Skin of body (tissue), 2 donors: Measurements from ENCODE around the gene RAI1. TPM values are rescaled to one million over a fixed set of nuclear protein-coding genes. Genes with fewer than 3 reads are reported as not detected.
A peak's percentile ranks its signal among the peaks of the same experiment; 100 is the strongest.

ENCODE experiments used
- DNase-seq: peaks from one replicate; lab custom pipeline; 2025; lab: John Stamatoyannopoulos, UW
- total RNA-seq: library from RNA; depleted of rRNA; stranded (reverse); fragments of >200 nt; gene quantifications from one replicate; pipeline ENCODE4 v1.2.3, GENCODE V29; 2014

The RAI1 gene
- total RNA-seq, 1 donor from 2014 or later, result 11.4 TPM

DNA sequence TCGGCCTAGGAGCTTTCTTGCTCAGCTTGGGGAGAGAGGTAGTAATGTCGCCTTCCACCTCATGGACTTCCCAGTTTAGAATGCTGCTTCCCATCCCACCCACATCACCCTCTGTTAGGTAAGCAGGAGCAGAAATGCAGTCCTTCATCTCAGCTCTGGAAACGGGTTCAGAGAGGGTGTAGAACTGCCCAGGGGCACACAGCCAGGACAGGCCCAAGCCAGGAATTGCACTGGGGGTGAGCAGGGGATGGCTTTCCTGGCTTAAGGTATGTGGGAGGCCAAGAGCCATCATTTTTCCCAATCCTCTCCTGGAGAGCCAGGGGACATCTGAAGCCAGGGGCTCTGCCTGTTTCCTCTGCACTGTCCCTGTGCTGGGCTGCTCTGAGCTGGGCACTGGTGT lies 33.6 kb downstream of the RAI1 start:
- no peak for DNase-seq

DNA sequence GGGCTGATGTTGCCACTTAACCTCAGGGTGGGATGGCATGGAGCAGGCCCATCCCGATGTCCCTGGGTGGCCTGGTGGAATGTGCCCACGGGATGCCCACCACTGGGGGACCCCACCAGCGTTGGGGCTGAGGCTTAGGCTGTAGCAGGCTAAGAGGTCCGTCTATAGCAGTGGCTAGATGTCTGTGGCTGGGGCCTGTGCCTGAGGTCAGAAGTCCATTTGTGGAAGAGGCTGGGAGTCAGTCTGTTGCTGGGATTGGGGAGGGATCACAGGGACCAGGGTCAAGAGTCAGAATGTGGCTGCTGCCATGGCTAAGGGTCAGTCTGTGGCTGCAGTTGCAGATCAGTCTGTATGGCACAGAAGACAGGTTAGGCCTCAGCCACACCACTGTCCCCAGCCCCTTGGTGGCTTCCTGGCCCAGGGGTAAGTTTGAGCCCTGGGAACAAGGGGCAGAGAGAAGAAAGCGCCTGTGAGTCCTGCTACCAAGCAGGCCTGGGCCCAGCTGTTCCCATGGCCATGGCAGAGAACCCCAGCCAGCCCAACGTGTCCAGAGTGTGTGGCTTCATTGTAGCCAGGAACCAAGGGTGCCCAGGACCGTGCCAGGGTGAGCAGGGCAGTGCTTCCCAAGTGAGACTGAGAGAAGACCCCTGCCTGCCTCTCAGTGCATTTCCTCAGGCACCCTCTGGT lies 35.7 kb downstream of the RAI1 start:
- DNase-seq, result no peak

DNA sequence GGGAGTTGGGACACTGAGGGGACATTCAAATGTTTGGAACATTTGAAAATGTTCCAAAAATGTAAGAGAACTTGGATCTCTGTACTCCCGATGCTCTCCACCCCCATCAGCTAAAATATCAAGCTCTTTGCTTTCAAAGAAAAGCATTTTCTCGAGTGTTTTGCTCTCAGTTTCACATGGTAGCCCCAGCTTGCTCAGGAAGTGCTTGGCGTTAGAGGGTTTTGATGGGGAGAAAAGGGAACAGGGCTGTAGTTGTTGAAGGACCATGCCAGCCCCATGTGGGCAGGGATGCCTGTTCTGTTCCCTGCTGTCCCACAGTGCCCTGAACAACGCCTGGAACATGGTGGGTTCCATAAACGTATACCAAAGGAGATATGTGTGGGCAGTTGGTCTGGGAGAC lies 37.0 kb downstream of the RAI1 start:
- DNase-seq, result no peak

DNA sequence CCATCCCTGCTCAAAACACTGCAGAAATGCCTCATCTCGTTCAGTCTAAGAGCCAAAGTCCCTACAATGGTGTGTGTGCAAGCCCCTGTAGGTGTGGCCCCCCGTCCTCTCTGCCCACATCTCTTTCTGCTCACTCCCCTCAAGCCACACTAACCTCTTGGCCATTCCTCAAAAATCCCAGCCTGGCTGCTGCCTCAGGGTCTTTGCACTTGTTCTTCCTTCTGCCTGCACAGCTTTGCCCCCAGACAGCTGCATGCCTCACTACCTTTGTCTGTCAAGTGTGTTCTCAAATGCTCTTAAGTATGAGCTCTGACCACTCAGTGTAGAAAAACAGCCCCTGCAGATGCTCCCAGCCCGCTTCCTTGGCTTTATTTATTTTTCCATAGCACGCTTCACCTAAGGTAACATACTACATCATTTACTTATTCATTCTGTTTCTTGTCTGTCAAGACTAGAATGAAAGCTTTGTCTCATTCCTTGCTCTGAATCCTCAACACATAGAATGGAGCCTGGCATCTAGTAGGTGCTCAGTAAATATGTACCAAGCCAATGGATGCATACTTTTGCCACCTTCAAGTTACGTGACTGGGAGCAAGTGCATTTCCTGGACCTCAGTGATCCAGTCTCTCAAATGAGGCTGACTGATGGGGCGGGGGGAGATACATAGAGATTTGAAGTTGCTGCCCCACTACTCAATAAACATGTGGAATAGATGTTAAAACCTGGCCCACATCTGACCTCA lies 38.1 kb downstream of the RAI1 start:
- DNase-seq, result no peak

DNA sequence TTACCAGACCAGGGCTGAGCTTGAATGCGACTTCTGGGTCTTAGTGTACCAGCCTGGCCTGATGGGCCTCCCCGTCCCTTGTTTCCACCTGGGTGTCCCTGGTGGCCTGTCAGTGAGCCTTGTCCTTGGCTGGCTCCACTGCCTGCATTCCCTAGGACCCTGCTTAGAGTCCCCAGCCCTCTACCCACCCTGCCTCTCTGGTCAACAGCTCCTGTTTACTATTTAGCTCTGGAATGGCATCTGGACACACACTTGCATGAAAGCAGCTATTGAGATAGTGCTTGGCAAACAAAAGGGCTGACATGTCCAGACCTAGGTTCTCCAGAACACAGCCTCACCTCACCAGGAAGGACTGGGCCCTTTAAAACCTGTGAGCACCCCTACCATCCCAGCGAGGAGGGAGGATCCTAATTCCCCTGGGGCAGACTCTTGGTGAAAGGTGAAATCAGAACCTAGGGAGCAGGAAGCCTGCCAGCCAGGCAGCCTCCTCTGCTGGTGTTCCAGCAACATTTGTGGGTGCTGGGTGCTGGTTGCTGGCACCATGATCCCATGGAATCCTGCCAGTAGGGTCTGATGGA lies 38.8 kb downstream of the RAI1 start:
- no peak for DNase-seq

DNA sequence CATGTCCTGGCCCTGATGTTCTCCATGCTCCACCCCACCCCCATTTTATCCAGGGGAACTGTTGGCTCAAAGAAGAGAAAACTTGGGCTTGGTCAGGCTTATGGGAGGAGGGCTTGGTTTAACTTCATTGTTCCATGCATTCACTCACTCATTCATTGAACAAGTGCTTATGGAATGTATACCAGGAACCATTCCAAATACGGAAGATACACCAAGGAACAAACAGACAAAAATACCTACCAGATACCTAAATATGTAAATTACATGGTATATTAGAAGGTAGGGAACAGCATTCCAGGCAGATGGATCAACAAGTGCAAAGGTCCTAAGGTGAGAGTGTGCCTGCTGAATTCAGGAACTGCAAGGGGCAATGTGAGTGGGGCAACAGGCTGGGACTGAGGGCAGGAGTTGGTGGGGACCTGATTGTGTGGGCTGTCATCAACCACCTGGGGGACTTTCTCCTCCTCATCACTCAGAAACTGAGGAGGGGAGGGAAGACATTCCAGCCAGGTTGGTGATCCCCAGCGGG lies 39.9 kb downstream of the RAI1 start:
- no peak for DNase-seq

DNA sequence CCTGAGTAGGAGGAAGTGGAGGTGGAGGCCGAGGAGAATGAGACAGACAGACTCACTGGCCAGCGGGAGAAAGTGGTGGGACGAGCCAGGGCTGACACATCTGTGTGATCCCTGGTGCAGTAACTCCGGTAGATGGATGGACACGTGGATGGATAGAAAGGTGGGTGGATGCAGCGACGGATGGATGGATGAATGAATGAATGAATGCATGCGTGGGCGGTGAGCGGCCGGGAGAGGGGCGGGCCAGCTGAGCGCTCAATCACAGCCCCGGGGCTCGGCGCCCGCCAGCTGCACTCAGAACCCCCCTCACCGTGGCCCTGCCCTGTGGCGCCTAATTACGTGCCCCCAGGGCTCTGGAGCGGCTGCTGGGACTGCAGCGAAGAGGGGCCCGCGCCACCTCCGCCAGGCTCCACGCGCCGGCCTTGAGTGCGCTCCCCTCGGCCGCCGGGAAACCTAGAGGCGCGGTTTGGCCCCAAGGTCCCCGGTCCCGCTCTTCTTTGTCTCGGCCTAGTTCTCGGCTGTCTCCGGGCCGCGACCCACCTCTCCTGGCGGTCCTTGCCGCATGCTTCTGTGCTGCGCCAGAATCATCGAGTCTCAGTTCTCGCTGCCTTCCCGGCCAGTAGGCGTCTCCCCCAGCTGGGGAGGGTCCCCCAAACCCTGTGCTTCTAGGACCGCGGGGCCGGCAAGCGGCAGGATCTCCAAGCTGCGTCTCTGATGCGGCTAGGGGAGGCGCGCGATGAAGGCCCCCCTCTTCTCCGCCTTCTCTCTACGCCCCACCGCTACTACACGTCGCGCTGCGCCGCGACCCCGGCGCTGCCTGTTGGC lies 41.0 kb downstream of the RAI1 start:
- peak; percentile 66 for DNase-seq

DNA sequence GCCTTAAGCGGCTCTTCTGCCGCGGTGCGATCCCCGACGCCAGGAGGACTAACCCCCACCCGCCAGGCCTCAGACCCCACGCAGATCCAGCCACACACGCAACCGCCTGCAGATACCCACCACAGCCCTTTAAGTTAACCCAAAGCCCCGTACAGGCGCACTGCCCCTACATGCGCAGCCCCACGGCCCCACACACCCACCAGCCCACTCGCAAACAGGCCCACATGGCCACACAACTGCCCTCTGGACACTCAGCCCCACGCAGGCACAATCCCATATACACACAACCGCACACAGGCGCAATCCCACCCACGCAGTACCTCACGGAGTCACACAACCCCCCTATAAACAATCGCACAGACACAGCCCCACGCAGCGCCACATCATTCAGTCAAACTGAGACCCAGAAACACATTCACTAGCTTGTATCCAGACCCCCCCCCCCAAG lies 41.7 kb downstream of the RAI1 start:
- no peak for DNase-seq

DNA sequence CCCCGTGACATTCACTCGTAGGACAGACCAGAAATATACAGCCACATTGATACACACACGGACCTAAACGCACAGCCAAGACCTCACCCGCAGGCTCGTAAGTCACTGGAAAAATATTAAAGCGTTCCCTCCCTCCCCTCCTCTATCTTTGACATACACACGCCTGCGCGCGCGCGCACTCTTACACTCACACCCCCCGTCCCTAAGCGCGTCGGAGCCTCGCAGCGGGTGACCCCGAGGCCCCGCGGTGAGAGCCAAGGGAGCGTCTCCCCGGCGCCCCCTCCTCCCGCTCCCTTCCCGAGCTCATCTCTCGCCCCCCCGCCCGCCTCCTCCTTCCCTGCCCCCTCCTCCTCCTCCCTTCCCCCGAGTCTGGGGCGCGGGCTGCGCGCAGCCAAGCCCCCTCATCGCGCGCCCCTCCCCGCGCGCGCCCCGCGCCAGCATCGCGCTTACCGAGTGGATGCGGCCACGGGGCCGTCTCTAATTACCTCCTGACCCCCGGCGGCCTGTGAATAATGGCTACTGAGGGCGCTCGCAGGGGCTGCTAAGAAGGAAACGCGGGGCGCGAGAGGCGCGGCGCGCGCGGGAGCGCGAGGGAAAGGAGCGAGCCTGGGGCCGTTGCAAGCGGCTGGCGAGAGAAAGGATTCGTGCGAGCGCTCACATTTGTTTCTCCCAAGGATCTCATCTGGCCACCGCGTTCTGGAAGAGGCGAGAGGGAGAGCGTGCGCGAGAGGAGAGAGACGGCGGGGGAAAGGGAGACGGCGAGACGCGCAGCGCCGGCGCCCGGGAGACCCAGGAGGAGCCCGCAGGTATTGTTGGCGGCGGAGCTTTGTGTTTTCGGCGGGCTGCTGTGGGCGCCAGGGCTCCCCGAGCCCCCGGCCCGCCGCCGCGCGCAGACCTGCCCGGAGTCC lies 42.4 kb downstream of the RAI1 start:
- peak; percentile 81 for DNase-seq

DNA sequence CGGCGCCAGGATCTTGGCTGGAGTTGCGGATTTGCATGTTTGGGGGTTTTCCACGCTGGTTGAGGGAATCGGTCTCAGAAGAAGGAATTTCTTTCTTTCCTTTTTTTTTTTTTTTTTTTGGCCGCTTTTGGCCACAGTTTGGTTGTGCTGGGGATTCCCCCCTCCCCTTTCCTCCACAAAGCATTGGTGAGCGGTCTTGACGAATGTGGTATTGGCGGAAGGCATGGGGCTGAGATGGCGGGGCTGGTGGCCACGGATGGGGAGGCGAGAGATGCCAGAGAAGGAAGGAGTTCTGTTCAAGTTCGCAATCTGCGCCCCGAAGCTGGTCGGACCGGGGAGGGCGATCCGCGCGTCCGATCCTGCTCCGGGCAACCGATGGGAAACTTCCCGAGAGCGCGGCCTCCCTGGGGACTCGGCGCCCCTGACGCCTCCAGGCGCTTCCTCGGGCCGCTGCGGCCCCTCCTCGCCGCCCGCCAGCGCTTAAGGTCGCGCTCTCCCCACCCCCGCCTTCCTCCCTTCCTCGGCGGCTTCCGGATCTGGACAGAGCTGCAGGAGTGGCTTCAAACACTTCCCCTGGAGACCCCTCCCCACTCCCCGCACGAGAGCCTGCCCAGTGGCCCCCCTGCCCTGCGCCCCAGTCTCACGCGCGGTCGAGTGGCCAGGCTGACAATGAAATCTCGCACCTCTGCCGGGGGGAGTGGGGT lies 43.2 kb downstream of the RAI1 start:
- no peak for DNase-seq

DNA sequence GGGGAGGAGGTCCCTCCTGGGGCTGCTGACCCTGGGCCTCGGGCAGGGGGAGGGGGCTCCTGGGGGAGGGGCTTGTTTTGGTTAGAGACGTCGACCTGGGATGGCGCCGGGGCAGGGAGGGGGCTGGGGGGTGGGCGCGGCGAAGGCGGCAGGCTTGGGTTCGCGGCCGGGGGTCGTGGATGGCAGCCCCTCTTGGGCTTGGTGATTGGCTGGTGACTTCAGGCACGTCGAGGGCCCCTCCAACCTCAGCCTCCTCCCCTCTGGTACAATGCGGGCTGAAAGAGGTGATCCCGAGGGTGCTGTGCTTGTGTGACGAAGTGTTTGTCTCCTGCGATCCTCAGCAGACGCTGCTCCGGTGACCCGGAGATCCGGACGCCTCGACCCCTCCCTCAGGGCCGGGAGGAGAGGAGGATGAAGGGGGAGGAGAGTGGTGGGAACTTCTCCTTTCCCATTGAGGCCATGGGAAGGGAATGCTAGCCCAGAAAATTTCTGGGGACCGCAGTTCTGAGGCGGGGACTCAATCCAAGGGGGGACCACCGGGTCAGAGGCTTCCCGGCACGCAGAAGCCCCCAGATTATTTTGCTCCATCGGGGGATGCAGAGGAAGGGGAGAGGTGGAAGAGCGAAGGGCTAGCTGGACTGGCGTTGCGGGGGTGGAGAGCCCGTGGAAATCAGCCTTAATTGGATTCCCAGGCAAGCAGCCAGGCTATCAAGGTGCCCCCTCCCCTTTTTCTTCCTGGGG lies 43.9 kb downstream of the RAI1 start:
- no peak for DNase-seq

DNA sequence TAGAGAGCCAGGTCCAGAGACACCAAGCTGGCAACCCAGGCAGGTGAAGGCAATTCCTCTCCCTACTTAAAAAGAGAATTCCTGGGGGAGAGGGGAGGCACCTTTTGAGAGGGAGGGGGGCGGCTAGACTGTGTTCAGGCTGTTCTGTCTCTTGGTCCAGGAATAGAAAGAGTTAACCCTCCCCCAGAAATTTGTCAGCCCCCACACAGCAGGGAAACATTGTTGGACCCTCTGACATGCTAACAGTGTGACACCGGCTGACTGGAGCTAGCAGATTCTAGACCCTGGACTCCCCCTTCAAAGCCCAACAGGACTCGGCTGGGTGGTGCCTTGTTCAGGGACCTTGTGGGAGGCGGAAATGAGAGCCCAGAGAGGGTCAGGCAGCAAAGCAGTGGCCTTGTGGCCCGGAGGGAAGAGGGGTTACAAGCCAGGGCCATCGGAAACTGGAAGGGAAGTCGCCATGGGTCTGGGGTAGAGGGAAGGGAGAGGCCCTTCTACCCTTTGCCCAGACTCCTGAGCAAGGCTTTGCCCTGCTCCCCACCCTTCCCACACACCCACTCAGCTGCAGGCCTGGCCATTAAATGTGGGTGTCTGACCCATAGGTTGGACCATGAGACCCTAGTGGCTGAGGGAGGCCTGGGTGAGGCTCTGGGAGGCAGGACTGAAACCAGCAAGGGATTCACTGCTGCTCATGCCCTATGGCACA lies 44.6 kb downstream of the RAI1 start:
- no peak for DNase-seq

DNA sequence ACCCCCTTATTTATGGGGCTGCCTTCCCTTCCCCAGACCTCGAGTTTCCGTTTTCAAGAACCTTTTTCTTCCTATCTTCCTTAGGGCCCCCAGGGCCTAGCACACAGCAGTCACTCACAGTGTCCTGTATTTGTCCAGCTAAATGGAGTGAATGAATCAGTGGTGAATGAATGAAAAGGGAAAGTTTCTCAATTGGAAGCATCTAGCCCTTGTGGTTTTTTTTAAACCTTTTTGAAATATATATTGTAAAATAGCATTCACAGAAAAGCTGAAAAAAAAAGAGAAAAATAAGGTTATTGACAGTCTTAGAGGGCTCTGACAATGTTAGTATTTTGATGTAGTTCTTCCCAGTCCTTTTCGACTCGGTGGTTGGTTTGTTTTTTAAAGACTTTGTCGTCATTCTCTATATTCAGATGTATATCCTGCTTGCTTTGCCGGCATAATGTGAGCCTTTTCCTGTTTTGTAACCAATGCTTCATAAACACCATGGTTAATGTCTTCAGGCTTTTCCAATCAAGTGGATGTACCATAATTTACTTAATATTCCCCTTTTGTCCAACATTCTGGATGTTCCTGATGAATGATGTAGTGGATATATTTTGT lies 45.3 kb downstream of the RAI1 start:
- DNase-seq, result no peak

DNA sequence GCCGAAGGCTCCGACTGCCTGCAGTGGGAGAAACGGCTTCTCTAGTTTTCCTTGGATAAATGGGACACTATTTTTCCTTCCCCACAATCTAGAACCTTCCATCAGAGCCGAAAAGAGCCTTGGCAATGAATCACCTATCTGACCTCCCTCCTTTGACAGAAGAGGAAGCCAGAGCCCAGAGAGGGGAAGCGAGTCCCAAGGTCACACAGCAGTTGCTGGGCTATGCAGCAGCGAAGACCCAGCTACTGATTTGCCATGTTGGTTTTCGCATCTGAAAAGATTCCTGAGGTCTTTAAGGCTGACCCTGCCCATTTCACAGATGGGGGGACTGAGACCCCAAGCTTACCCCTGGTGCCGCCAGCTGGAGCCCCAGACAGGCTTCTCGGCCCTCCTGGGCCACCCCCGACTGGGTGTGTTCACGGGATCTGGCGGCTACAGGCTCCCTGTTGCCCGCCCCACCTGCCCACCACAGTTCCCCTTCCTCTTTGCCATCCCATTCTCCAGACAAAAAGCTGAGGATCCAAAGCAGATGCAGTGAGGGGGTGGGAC lies 45.9 kb downstream of the RAI1 start:
- DNase-seq, result no peak

DNA sequence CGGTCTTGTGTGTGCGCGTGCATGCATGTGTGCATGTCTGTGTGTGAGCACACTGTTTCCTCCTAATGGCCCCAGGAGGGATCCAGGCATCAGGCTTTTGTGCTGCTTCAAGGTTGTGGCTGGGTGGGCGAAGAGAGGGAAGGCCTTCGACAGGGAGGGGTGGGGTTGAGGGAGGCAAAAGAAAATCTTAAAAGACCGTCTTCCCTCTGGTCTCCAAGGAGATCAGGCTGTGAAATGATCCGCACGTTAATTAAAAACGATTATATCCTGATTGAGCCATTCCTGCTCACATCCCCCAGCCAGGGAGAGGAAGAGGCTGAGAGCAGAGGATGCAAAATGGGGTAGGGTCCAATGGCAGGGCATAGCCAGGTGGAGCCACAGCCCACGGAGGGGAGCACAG lies 46.9 kb downstream of the RAI1 start:
- DNase-seq, result no peak

DNA sequence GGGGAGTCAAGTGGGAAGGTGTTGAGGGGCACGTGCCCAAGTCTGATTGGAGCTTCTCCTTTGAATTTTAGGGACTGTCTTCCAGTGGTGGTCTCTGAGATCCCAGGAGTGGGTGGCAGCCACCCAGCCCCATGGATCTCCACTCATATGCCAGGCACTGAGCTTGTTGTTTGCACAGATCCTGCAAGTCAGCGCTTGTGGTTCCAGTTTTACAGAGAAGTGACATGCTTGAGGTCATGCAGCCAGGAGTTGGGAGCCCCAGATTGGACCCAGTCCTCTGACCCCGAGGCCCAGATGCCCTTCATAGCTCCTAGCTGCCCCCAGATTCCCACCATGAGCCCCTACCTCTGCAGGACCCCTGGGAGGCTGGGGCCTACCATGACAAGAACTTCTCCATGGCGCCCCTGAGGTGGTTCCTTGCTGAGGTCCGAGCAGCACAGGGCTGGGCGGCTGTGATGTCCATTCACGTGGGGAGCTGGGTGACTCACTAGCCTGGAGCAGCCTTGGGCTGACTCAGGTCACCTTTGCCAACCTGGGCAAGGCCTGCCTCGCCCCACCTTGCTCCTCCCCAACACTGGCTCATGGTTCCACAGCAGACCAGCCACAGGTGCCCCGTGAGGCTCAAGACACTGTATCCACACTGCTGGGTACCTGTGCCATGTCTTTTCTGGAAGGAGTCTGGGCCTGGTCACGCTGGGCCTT lies 47.4 kb downstream of the RAI1 start:
- no peak for DNase-seq

DNA sequence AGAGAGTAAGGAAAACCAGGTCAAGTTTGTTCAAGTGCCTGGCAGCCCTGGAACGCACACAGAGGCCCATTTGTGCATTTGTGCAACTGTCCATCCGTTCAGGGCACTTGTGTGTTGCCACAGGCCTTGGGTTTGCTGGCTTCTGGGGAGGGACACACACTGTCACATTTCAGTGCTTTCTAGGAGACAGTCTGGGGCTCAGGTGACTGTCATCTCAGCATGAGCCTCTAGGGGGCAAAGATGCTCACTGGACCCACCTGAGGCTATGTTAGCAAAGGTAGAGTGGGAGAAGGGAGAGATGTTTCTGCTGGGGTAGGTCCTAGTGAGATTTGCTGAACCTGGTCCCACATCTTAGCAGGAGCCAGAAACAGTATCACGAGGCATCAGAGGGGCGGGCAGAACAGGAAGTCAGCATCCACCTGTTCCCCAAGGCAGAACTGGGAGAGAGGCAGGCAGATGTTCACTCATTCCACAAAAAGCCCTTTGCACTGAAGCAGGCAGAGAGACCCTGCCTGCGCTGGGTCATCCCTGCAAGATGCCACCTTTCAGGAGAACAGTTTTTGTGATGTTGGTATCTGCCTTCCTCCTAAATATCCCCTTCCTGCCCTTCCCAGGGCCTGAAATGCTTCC lies 48.5 kb downstream of the RAI1 start:
- DNase-seq, result no peak
